ENCODE results near the gene HLA-DMB. TPM values are rescaled to one million over a fixed set of nuclear protein-coding genes. Genes with fewer than 3 reads are reported as not detected.

Gene HLA-DMB
- 9.1 TPM for total RNA-seq
- long read RNA-seq, partial matches to known transcripts, result 0 of 6 reads
- long read RNA-seq, other reads (novel, unspliced or antisense), result 3 of 6 reads

DNA sequence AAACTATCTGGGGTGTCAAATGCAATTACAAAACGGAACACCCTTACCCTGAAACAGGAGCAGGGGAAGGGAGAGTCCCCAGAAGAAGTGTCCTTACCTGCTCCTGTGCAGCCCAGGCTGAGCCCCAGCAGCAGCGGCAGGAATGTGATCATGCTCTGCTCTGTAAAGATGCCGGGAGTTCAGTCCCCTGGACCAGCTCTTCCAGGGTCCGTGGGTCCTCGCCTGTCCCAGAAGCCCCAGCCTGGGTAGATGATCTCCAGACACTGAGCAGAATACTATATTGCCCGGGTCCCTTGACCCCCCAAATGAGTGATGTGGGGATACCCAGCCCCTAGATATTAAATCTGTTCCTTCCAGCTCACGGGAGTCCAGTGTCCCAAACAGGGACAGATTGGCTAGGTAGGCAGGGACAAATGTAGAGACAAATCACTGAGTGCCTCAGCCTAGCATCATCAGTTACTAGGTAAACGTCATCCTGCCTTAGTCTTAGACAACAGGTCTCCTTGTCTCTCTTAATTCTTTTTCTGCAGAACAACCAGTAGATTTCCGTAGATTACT is at the start of gene HLA-DMB:
TSS of gene HLA-DMB (minus strand) at position 373 of the 558 bp plus-strand sequence. CDS start at position 152, 221 bp downstream.
- Histone ChIP-seq H3K4me3 (peak within 1 kb of the TSS; percentile 67), H3K36me3 (no peaks in the 10 kb centered on the region), H3K4me1 (peaks cover 19% of the 10 kb centered on the region), H3K27me3 (ENCODE audit: low read depth) (peaks cover 10% of the 10 kb centered on the region), H3K9me3 (replicated peaks) (peaks cover under 1% of the 10 kb centered on the region), H3K27ac (replicated peaks) (peak within 1 kb of the TSS; percentile 91)
- intact Hi-C loops (cut with micrococcal nuclease), result no loop called here
- TF ChIP-seq, protein P1, sequence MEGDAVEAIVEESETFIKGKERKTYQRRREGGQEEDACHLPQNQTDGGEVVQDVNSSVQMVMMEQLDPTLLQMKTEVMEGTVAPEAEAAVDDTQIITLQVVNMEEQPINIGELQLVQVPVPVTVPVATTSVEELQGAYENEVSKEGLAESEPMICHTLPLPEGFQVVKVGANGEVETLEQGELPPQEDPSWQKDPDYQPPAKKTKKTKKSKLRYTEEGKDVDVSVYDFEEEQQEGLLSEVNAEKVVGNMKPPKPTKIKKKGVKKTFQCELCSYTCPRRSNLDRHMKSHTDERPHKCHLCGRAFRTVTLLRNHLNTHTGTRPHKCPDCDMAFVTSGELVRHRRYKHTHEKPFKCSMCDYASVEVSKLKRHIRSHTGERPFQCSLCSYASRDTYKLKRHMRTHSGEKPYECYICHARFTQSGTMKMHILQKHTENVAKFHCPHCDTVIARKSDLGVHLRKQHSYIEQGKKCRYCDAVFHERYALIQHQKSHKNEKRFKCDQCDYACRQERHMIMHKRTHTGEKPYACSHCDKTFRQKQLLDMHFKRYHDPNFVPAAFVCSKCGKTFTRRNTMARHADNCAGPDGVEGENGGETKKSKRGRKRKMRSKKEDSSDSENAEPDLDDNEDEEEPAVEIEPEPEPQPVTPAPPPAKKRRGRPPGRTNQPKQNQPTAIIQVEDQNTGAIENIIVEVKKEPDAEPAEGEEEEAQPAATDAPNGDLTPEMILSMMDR (IDR thresholded peaks at IDR 0.05; ENCODE audit: borderline replicate concordance), result no peak
- no peak for DNase-seq

- no peak overlapping the region for H3K4me3 ChIP-seq
- intact Hi-C loops (cut with micrococcal nuclease), result loop anchor here (5.0 kb wide), 1 partner anchor 57 kb away; no protein-coding TSS in a partner anchor
- no peak overlapping the region for H3K27ac ChIP-seq (replicated peaks)
- H3K27me3 ChIP-seq (ENCODE audit: low read depth), result peaks cover 4% of the 10 kb centered on the region
- peaks cover 4% of the 10 kb centered on the region for H3K4me1 ChIP-seq
- TF ChIP-seq, protein P1 (IDR thresholded peaks at IDR 0.05; ENCODE audit: borderline replicate concordance), result no peak
- no peaks in the 10 kb centered on the region for H3K9me3 ChIP-seq (replicated peaks)
- H3K36me3 ChIP-seq, result no peaks in the 10 kb centered on the region
- DNase-seq, result no peak
Observed at GRCh38 chr6:32989368-32989767, 48.5 kb upstream of the HLA-DMB start.

- TF ChIP-seq, protein P1 (IDR thresholded peaks at IDR 0.05; ENCODE audit: borderline replicate concordance), result peak; percentile 92
- intact Hi-C loops (cut with micrococcal nuclease), result loop anchor here (5.0 kb wide), 2 partner anchors 53 to 98 kb away; no protein-coding TSS in a partner anchor
- DNase-seq, result peak; percentile 87
- Histone ChIP-seq H3K27me3 (ENCODE audit: low read depth) (no peaks in the 10 kb centered on the region), H3K9me3 (replicated peaks) (no peaks in the 10 kb centered on the region), H3K36me3 (peaks cover 23% of the 10 kb centered on the region), H3K4me3 (no peak overlapping the region), H3K27ac (replicated peaks) (no peak overlapping the region), H3K4me1 (peaks cover 32% of the 10 kb centered on the region)
Observed at GRCh38 chr6:32984622-32985389, 44.0 kb upstream of the HLA-DMB start.

DNA sequence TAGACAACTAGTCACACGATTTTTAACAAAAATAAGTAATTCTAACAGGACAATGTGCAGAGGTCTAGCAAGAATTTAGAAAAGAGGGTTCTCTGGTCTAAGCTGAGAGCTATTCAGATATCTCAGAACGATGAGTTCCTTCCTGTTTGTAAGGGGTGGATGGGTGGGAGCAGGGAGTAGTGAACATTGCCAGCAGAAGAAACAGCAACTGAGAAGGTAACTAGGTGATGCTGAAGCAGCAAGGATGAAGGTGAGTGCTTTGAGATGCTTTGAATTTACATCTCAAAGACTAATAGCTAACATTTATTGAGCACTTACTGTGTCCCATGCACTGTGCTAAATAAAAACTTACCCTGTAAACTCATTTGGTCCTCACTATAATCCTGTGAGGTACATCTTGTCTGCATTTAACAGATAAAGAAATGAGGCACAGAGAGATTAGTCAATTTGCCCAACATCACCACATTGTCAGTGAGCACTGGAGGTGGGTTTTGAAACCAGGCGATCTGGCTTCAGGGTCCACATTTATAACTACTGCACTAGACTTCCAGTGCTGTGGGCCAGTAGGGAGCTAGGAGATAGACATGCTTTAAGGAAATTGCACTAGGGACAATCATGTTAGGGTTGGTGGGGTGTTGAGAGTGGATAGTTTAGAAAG is 43.3 kb upstream of the HLA-DMB start:
- Histone ChIP-seq H3K9me3 (replicated peaks) (no peaks in the 10 kb centered on the region), H3K36me3 (peaks cover 30% of the 10 kb centered on the region), H3K27ac (replicated peaks) (no peak overlapping the region), H3K27me3 (ENCODE audit: low read depth) (no peaks in the 10 kb centered on the region), H3K4me1 (peaks cover 37% of the 10 kb centered on the region), H3K4me3 (no peak overlapping the region)
- DNase-seq, result no peak
- TF ChIP-seq, protein P1 (IDR thresholded peaks at IDR 0.05; ENCODE audit: borderline replicate concordance), result no peak
- intact Hi-C loops (cut with micrococcal nuclease), result loop anchor here (5.0 kb wide), 1 partner anchor 97 kb away; no protein-coding TSS in a partner anchor

GRCh38 chr6:32983493-32983848 is 42.6 kb upstream of the HLA-DMB start:
- intact Hi-C loops (cut with micrococcal nuclease), result loop anchor here (5.0 kb wide), 1 partner anchor 96 kb away; no protein-coding TSS in a partner anchor

More at GRCh38 chr6:32983493-32983848, 42.6 kb upstream of the HLA-DMB start:
- peaks cover 42% of the 10 kb centered on the region for H3K4me1 ChIP-seq
- no peaks in the 10 kb centered on the region for H3K27me3 ChIP-seq (ENCODE audit: low read depth)
- H3K4me3 ChIP-seq, result no peak overlapping the region
- TF ChIP-seq, protein P1 (IDR thresholded peaks at IDR 0.05; ENCODE audit: borderline replicate concordance), result no peak
- H3K36me3 ChIP-seq, result peaks cover 36% of the 10 kb centered on the region
- no peak for DNase-seq
- H3K27ac ChIP-seq (replicated peaks), result no peak overlapping the region
- H3K9me3 ChIP-seq (replicated peaks), result no peaks in the 10 kb centered on the region

Measured in left ventricle myocardium inferior (tissue), 1 donor.